Esophagus squamous epithelium (tissue), 5 donors: ENCODE data around the gene IL1R1. TPM values are rescaled to one million over a fixed set of nuclear protein-coding genes. Genes with fewer than 3 reads are reported as not detected.
"Not testable (repeated sequence)": the region's sequence is repeated elsewhere in the genome, so short reads cannot be mapped to it uniquely, and the experiment has no call there.

Experiments used
- DNase-seq: peaks from one replicate; lab custom pipeline; 2025; lab: John Stamatoyannopoulos, UW
- H3K27ac ChIP-seq, 4 donors: fragments of 200-600 bp; sonication (generic); one replicate each; pipeline ENCODE4 v1.5.1; 2016 to 2019; ENCODE audit warnings: mild to moderate bottlenecking in 1 of 4
- H3K27me3 ChIP-seq, 4 donors: fragments of 200-600 bp; sonication (generic); 1 replicate in 3 of 4; 2 replicates in 1 of 4; pipeline versions ENCODE4 v1.5.1 to v1.6.0; 2017 to 2021; ENCODE audit warnings: antibody characterized with exemption in 1 of 4
- H3K36me3 ChIP-seq, 3 donors: fragments of 200-600 bp; sonication (generic); one replicate each; pipeline ENCODE4 v1.5.1; 2016 to 2019
- H3K4me1 ChIP-seq, 3 donors: fragments of 200-600 bp; sonication (generic); one replicate each; pipeline ENCODE4 v1.5.1; 2017 to 2019
- H3K4me3 ChIP-seq, 4 donors: fragments of 200-600 bp; sonication (generic); 1 replicate in 3 of 4; 2 replicates in 1 of 4; pipeline ENCODE4 v1.5.1; 2016 to 2019; ENCODE audit warnings: mild to moderate bottlenecking in 2 of 4, moderate library complexity in 1 of 4
- H3K9me3 ChIP-seq, 3 donors: fragments of 200-600 bp; sonication (generic); one replicate each; pipeline ENCODE4 v1.5.1; 2016 to 2019
- POLR2A ChIP-seq, 4 donors: fragments of 450-650 bp; IDR thresholded peaks; one replicate each; pipeline ENCODE4 v1.6.1; 2017; ENCODE audit warnings: antibody characterized with exemption in 4 of 4, mild to moderate bottlenecking in 4 of 4, moderate library complexity in 3 of 4
- WGBS, 2 donors: methylation state at CpG; one replicate each; pipeline ENCODE4 v1.1.5; 2018; 5-methylcytosine and 5-hydroxymethylcytosine counted together
- intact Hi-C: fragments of 100-400 bp; cut with DNase I; formaldehyde crosslinking; loops from one replicate; pipeline ENCODE4 v1.15.0; 2022
- total RNA-seq, 4 donors: library from RNA; depleted of rRNA; stranded (reverse); fragments of >200 nt; gene quantifications; one replicate each; pipeline ENCODE4 v1.1.0, GENCODE V29; 2016
- TF ChIP-seq, protein P1 (sequence below), 6 experiments: fragments of 450-650 bp in 4 of 6; fragments of 200-600 bp in 2 of 6; sonication (generic) in 2 of 6; IDR thresholded peaks; one replicate each; pipeline ENCODE4 v1.5.1; 2016 to 2019; ENCODE audit warnings: antibody characterized with exemption in 6 of 6, mild to moderate bottlenecking in 4 of 6, moderate library complexity in 4 of 6
- donor health status: DM: yes; HTN: yes; CAD: no.

IL1R1 gene
- total RNA-seq, 4 donors from 2014 or later, result 9.7 to 65.8 (median 24.6) TPM

DNA sequence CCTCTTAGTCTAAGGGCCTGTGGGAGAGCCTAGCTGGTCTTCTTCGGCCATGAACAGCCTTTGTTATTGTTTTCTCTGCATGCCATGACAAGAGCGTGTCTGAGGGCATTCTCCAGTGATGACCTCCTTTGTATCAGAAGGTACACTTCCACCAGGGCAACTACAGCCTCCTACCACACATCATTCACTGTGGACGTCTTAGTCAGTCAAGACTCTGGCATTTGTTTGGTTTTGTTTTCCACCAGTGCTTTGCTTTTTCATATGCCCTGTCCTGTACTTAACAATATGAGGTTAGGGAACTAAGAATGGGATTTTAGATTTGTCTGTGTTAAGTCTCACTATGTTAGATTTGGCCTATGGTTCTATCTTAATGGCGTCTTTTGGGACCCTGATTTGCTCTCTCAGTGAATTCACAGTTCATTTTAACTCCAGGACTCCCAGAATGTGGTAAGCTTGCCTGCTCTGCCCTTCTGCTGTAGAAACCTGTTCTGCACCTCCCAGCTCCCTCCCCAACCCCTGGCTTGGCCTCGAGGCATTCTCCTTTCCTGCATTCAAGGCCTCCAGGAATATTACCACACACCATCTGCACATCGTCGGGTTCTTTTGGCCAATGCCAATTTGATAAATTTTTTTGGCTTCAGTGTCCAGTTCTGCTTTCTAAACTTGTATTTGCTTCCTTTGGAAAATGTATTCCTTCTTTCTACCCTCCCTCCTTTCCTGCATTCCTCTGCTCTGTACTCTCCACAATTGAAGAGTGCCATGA lies 42.8 kb upstream of the IL1R1 start:
- peaks cover 5 to 46% (median 23%) of the 10 kb centered on the region in 3 donors for H3K4me1 ChIP-seq
- H3K36me3 ChIP-seq, result no peaks in the 10 kb centered on the region
- no peak for TF ChIP-seq POLR2A (IDR thresholded peaks at IDR 0.05)
- H3K9me3 ChIP-seq, result no peaks in the 10 kb centered on the region
- peak overlapping the region in 2 of 4 donors; percentile 30 to 53 for H3K27ac ChIP-seq
- DNase-seq, result no peak
- H3K4me3 ChIP-seq, result no peak overlapping the region
- no peaks in the 10 kb centered on the region for H3K27me3 ChIP-seq
- WGBS, 2 donors, result 48 to 59% methylated on average over 6 to 7 of the region's 7 CpGs
- intact Hi-C loops, result no loop called here

DNA sequence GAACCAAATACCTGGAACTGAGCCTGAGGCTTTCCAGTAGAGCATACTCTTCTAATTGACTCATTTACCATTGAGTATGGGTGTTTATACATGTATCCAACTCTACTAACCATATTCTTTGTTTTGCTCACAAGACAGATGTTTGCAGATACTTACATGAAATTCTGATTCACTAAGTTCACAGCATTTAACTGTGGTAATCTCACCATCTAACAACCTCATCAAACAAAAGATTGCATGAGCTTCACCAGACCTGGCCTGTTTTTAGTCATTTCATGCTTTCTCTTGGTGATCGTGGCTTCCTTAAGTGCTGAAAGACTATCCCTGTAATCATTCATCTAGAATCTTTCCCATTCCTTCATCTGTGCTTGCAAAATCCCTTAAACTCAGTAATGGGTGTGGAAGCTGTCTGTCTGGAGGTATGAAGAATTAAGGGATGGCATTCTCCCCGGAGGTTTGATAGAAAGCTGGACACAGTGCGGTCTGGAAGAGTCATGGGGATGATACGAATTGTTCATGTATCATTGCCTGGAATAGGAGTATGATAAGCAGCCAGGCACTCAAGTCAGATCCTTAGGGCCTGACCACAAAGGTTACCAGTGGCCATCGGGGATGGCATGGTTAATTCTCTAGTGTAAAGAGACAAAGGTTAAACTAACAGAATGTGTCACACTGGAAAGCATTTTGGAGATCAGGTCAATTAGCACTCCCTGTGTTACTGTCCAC lies 42.0 kb upstream of the IL1R1 start:
- H3K4me1 ChIP-seq, result peaks cover 10 to 54% (median 23%) of the 10 kb centered on the region in 3 donors
- TF ChIP-seq POLR2A (IDR thresholded peaks at IDR 0.05), result no peak
- TF ChIP-seq, protein P1, sequence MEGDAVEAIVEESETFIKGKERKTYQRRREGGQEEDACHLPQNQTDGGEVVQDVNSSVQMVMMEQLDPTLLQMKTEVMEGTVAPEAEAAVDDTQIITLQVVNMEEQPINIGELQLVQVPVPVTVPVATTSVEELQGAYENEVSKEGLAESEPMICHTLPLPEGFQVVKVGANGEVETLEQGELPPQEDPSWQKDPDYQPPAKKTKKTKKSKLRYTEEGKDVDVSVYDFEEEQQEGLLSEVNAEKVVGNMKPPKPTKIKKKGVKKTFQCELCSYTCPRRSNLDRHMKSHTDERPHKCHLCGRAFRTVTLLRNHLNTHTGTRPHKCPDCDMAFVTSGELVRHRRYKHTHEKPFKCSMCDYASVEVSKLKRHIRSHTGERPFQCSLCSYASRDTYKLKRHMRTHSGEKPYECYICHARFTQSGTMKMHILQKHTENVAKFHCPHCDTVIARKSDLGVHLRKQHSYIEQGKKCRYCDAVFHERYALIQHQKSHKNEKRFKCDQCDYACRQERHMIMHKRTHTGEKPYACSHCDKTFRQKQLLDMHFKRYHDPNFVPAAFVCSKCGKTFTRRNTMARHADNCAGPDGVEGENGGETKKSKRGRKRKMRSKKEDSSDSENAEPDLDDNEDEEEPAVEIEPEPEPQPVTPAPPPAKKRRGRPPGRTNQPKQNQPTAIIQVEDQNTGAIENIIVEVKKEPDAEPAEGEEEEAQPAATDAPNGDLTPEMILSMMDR (IDR thresholded peaks at IDR 0.05), result no peak
- 37 to 40% methylated on average over 5 of the region's 5 CpGs for WGBS, 2 donors
- peak overlapping the region in 2 of 4 donors; percentile 30 to 53 for H3K27ac ChIP-seq
- H3K4me3 ChIP-seq, result no peak overlapping the region
- no peaks in the 10 kb centered on the region for H3K9me3 ChIP-seq
- H3K27me3 ChIP-seq, result no peaks in the 10 kb centered on the region
- no peak for DNase-seq
- intact Hi-C loops, result no loop called here
- no peaks in the 10 kb centered on the region for H3K36me3 ChIP-seq

GRCh38 chr2:102101097-102101848 lies 41.3 kb upstream of the IL1R1 start:
- TF ChIP-seq, protein P1 (IDR thresholded peaks at IDR 0.05), result no peak
- TF ChIP-seq POLR2A (IDR thresholded peaks at IDR 0.05), result no peak
- Histone ChIP-seq H3K9me3 (no peaks in the 10 kb centered on the region), H3K4me1 (peaks cover 12 to 62% (median 23%) of the 10 kb centered on the region in 3 donors), H3K27ac (peak overlapping the region in 1 of 4 donors; percentile 30), H3K36me3 (no peaks in the 10 kb centered on the region), H3K4me3 (no peak overlapping the region), H3K27me3 (no peaks in the 10 kb centered on the region)
- 77 to 88% methylated on average over 5 of the region's 5 CpGs for WGBS, 2 donors
- DNase-seq, result no peak
- intact Hi-C loops, result no loop called here

GRCh38 chr2:102101849-102102635 lies 40.5 kb upstream of the IL1R1 start:
- WGBS, 2 donors, result 68 to 70% methylated on average over 4 of the region's 4 CpGs
- H3K9me3 ChIP-seq, result no peaks in the 10 kb centered on the region
- H3K27ac ChIP-seq, result peak overlapping the region in 1 of 4 donors; percentile 23
- TF ChIP-seq, protein P1 (IDR thresholded peaks at IDR 0.05), result no peak
- no peak for TF ChIP-seq POLR2A (IDR thresholded peaks at IDR 0.05)
- no peak overlapping the region for H3K4me3 ChIP-seq
- DNase-seq, result no peak
- no peaks in the 10 kb centered on the region for H3K36me3 ChIP-seq
- no peaks in the 10 kb centered on the region for H3K27me3 ChIP-seq
- intact Hi-C loops, result no loop called here
- peaks cover 12 to 66% (median 23%) of the 10 kb centered on the region in 3 donors for H3K4me1 ChIP-seq

GRCh38 chr2:102102636-102102948 lies 40.0 kb upstream of the IL1R1 start:
- intact Hi-C loops, H3K27ac ChIP-seq: not testable (repeated sequence)
- WGBS, 2 donors, result 62 to 75% methylated on average over 3 of the region's 3 CpGs

More at GRCh38 chr2:102102636-102102948, 40.0 kb upstream of the IL1R1 start:
- H3K4me3 ChIP-seq, H3K27me3 ChIP-seq, DNase-seq, H3K36me3 ChIP-seq, H3K9me3 ChIP-seq: not testable (repeated sequence)
- peaks cover 12 to 66% (median 23%) of the 10 kb centered on the region in 3 donors for H3K4me1 ChIP-seq
